ENCODE measurements around the gene SLC5A4.

DNA sequence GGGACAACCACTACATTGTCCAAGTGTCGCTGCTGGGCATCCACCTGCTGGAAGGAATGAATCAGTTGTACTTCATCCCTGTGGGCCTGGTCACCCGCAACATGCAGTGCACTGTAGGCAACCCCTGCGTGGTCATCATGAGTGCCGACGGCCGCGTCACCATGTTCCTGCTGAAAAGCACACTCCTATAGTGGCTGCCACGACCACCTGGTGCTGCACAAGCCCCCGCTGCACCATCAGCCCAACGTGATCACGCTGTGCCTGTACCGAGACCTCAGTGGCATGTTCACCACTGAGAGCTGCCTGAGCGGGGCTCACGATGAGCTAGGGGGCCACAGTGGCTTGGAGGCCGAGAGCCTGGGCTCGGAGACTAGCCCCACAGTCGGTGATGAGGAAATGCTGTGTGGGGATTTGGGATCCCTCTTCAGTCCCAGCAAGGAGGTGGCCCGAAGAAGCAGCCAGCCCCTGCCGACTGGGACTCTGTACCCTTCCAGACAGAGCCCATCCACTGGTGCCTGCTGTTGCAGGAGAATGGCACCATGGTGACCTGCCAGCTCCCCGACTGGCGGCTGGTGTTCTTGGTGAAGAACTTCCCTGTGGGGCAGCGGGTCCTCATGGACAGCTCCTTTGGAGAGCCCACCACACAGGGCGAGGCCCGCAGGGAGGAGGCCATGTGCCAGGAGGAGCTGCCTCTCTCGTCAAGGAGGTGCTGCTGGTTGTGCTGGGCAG is 15.7 kb upstream of the SLC5A4 start:
- TF ChIP-seq, protein P1, sequence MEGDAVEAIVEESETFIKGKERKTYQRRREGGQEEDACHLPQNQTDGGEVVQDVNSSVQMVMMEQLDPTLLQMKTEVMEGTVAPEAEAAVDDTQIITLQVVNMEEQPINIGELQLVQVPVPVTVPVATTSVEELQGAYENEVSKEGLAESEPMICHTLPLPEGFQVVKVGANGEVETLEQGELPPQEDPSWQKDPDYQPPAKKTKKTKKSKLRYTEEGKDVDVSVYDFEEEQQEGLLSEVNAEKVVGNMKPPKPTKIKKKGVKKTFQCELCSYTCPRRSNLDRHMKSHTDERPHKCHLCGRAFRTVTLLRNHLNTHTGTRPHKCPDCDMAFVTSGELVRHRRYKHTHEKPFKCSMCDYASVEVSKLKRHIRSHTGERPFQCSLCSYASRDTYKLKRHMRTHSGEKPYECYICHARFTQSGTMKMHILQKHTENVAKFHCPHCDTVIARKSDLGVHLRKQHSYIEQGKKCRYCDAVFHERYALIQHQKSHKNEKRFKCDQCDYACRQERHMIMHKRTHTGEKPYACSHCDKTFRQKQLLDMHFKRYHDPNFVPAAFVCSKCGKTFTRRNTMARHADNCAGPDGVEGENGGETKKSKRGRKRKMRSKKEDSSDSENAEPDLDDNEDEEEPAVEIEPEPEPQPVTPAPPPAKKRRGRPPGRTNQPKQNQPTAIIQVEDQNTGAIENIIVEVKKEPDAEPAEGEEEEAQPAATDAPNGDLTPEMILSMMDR (IDR thresholded peaks at IDR 0.05), result no peak
- no peak for TF ChIP-seq POLR2A (IDR thresholded peaks at IDR 0.05)

All from ovary (tissue), 3 donors.